HepG2 (cell line): ENCODE results near the gene COL27A1. TPM values are rescaled to one million over a fixed set of nuclear protein-coding genes. Genes with fewer than 3 reads are reported as not detected.
A peak's percentile ranks its signal among the peaks of the same experiment; 100 is the strongest.

ENCODE experiments used
- ELF3 ChIP-seq: IDR thresholded peaks from 2 replicates; pipeline ENCODE4 v1.6.1; 2016; ENCODE audit warnings: missing genetic modification reagents, missing compliant biosample characterization
- FOXA3 ChIP-seq: IDR thresholded peaks from 2 replicates; pipeline ENCODE4 v1.6.1; 2016; ENCODE audit warnings: missing genetic modification reagents, missing compliant biosample characterization
- GABPB1 ChIP-seq: IDR thresholded peaks from 2 replicates; pipeline ENCODE4 v1.6.1; 2016; ENCODE audit warnings: mild to moderate bottlenecking, missing genetic modification reagents, moderate library complexity, missing compliant biosample characterization
- HOXA5 ChIP-seq: sonication (generic); formaldehyde crosslinking; IDR thresholded peaks from 2 replicates; pipeline ENCODE4 v1.4.0; 2020; ENCODE audit warnings: missing genetic modification reagents
- MTERF4 ChIP-seq: sonication (generic); formaldehyde crosslinking; IDR thresholded peaks from 2 replicates; pipeline ENCODE4 v1.8.0; 2023; ENCODE audit warnings: mild to moderate bottlenecking, missing genetic modification reagents
- NKX3-1 ChIP-seq: sonication (generic); formaldehyde crosslinking; IDR thresholded peaks from 2 replicates; pipeline ENCODE4 v1.5.0; 2020; ENCODE audit warnings: missing genetic modification reagents
- PATZ1 ChIP-seq: sonication (generic); formaldehyde crosslinking; IDR thresholded peaks from 2 replicates; pipeline ENCODE4 v1.4.0; 2020; ENCODE audit warnings: missing genetic modification reagents
- RARA ChIP-seq: IDR thresholded peaks from 2 replicates; pipeline ENCODE4 v1.6.1; 2016; ENCODE audit warnings: missing genetic modification reagents, missing compliant biosample characterization
- SALL1 ChIP-seq: sonication (generic); formaldehyde crosslinking; IDR thresholded peaks from 2 replicates; pipeline ENCODE4 v1.8.0; 2022; ENCODE audit warnings: mild to moderate bottlenecking, missing genetic modification reagents
- SOX5 ChIP-seq: IDR thresholded peaks from 2 replicates; pipeline ENCODE4 v1.6.1; 2016; ENCODE audit warnings: borderline replicate concordance
- SRSF9 ChIP-seq: fragments of 200-400 bp; formaldehyde crosslinking; IDR thresholded peaks from 2 replicates; pipeline ENCODE4 v1.6.1; 2018; ENCODE audit warnings: borderline replicate concordance, mild to moderate bottlenecking, low read depth, low read length; ENCODE audit not compliant: insufficient read depth, poor library complexity, severe bottlenecking
- STAG1 ChIP-seq: sonication (generic); formaldehyde crosslinking; IDR thresholded peaks from 2 replicates; pipeline ENCODE4 v1.4.0; 2020; ENCODE audit warnings: missing genetic modification reagents
- TAF15 ChIP-seq: fragments of 200-400 bp; formaldehyde crosslinking; IDR thresholded peaks from one replicate; pipeline ENCODE4 v1.6.1; 2018; ENCODE audit warnings: mild to moderate bottlenecking, low read depth, low read length; ENCODE audit not compliant: poor library complexity, severe bottlenecking
- TFAP4 ChIP-seq: sonication (generic); IDR thresholded peaks from 2 replicates; pipeline ENCODE4 v1.6.1; 2016; ENCODE audit warnings: low read depth, borderline replicate concordance
- THRA ChIP-seq: sonication (generic); formaldehyde crosslinking; IDR thresholded peaks from 2 replicates; pipeline ENCODE4 v1.4.0; 2020; ENCODE audit warnings: missing genetic modification reagents, borderline replicate concordance
- XRCC5 ChIP-seq: fragments of 200-400 bp; formaldehyde crosslinking; optimal IDR thresholded peaks from 2 replicates; pipeline ENCODE3; 2017; ENCODE audit warnings: mild to moderate bottlenecking, low read length
- ZBTB7A ChIP-seq: sonication (generic); formaldehyde crosslinking; IDR thresholded peaks from 2 replicates; pipeline ENCODE4 v1.8.0; 2022; ENCODE audit warnings: mild to moderate bottlenecking, missing genetic modification reagents
- ZNF12 ChIP-seq: sonication (generic); formaldehyde crosslinking; IDR thresholded peaks from 2 replicates; pipeline ENCODE4 v1.5.0; 2020; ENCODE audit warnings: missing genetic modification reagents
- polyA plus RNA-seq, 8 experiments: library from polyadenylated mRNA; depleted of rRNA in 3 of 8; stranded (reverse) in 7 of 8; unstranded in 1 of 8; fragments of >200 nt; fragmentation: Illumina TruSeq in 4 of 8; extraction: Trizol in 4 of 8; gene quantifications; 2 replicates each; pipeline versions ENCODE4 v1.2.1 to v1.2.3, GENCODE V29; 2011 to 2016; ENCODE audit warnings: low read depth in 4 of 8, missing spikeins in 1 of 8, mixed read lengths in 1 of 8; ENCODE audit not compliant: insufficient read depth in 1 of 8
- total RNA-seq, 5 experiments: library from RNA; depleted of rRNA; stranded (reverse); fragments of >200 nt; fragmentation: Illumina TruSeq; extraction: Trizol; gene quantifications; 2 replicates each; pipeline ENCODE4 v1.2.3, GENCODE V29; 2016; ENCODE audit warnings: low read depth in 1 of 5
- TF ChIP-seq, protein P1 (sequence below): sonication (generic); formaldehyde crosslinking; IDR thresholded peaks from 2 replicates; pipeline ENCODE4 v1.5.1; 2020; ENCODE audit warnings: mild to moderate bottlenecking, missing genetic modification reagents, moderate library complexity

The COL27A1 gene
- total and polyA plus RNA-seq, 2 of the 13 experiments (the other 11 are each of a cell fraction or from before 2014, with no cell fraction given) = 71.3 to 89.1 TPM

DNA sequence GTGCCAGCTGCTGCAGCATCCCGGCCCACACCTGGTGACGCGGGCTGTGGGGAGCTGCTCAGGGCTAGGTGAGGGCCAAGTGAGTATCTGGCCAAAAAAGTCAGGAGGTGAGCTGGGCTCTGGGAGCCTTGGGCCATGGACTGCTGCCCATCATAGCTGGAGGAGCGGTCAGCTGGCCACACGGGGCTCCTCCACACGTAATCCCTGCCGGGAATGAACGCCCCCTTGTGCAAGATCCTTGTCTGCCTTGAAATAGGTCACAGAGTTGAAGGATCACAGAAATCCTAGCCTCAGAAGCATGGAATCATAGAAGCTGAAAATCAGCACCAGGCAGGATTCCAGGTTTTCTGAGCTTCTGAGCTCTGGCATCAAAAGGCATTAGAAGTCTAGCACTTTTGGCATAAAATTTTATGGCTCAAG is 16.8 kb upstream of the COL27A1 start (continued):
- 0 out of 2 replicates have a peak, but pooled peaks have one; percentile 17 for TF ChIP-seq PATZ1 (CRISPR knock-in tag)
- TF ChIP-seq THRA (CRISPR knock-in tag) = 0 out of 2 replicates have a peak, but pooled peaks have one; percentile 38
- TF ChIP-seq, protein P1, sequence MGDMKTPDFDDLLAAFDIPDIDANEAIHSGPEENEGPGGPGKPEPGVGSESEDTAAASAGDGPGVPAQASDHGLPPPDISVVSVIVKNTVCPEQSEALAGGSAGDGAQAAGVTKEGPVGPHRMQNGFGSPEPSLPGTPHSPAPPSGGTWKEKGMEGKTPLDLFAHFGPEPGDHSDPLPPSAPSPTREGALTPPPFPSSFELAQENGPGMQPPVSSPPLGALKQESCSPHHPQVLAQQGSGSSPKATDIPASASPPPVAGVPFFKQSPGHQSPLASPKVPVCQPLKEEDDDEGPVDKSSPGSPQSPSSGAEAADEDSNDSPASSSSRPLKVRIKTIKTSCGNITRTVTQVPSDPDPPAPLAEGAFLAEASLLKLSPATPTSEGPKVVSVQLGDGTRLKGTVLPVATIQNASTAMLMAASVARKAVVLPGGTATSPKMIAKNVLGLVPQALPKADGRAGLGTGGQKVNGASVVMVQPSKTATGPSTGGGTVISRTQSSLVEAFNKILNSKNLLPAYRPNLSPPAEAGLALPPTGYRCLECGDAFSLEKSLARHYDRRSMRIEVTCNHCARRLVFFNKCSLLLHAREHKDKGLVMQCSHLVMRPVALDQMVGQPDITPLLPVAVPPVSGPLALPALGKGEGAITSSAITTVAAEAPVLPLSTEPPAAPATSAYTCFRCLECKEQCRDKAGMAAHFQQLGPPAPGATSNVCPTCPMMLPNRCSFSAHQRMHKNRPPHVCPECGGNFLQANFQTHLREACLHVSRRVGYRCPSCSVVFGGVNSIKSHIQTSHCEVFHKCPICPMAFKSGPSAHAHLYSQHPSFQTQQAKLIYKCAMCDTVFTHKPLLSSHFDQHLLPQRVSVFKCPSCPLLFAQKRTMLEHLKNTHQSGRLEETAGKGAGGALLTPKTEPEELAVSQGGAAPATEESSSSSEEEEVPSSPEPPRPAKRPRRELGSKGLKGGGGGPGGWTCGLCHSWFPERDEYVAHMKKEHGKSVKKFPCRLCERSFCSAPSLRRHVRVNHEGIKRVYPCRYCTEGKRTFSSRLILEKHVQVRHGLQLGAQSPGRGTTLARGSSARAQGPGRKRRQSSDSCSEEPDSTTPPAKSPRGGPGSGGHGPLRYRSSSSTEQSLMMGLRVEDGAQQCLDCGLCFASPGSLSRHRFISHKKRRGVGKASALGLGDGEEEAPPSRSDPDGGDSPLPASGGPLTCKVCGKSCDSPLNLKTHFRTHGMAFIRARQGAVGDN (CRISPR knock-in tag) = peak; percentile 30; the same call in 1 of the 2 replicates
- 0 out of 2 replicates have a peak, but pooled peaks have one; percentile 7 for TF ChIP-seq FOXA3 (CRISPR knock-in tag)
- peak; percentile 43 for TF ChIP-seq RARA (CRISPR knock-in tag)
- TF ChIP-seq SRSF9 = no peak
- no peak for TF ChIP-seq NKX3-1 (CRISPR knock-in tag)
- TF ChIP-seq TFAP4 = peak; percentile 75; the same call in 1 of the 2 replicates
- peak; percentile 24; the same call in 1 of the 2 replicates for TF ChIP-seq SALL1 (CRISPR knock-in tag)
- TF ChIP-seq HOXA5 = no peak
- TF ChIP-seq GABPB1 (CRISPR knock-in tag) = peak; percentile 27
- TF ChIP-seq TAF15 = no peak
- TF ChIP-seq SOX5 (CRISPR knock-in tag) = peak; percentile 37; the same call in 1 of the 2 replicates
- peak; percentile 66 for TF ChIP-seq STAG1 (CRISPR knock-in tag)
- peak; percentile 24 for TF ChIP-seq XRCC5
- no peak for TF ChIP-seq ZNF12
- TF ChIP-seq ELF3 (CRISPR knock-in tag) = peak; percentile 36; the same call in 1 of the 2 replicates
- TF ChIP-seq ZBTB7A (CRISPR knock-in tag) = 0 out of 2 replicates have a peak, but pooled peaks have one; percentile 38
- TF ChIP-seq MTERF4 (CRISPR knock-in tag) = no peak
